Left ventricle myocardium superior (tissue), 1 donor: Measurements from ENCODE around the gene HOXA10. TPM values are rescaled to one million over a fixed set of nuclear protein-coding genes. Genes with fewer than 3 reads are reported as not detected.

Experiments used
- ATAC-seq: fragments of 200-7000 bp; cut with Tn5 transposase; one replicate; pipeline ENCODE4 v1.9.1; 2020; ENCODE audit warnings: mild to moderate bottlenecking, moderate library complexity
- DNase-seq: peaks from one replicate; pipeline ENCODE4 v3.0.0-alpha.2; 2020
- intact Hi-C: fragments of 100-400 bp; cut with micrococcal nuclease; formaldehyde crosslinking; loops from one replicate; pipeline ENCODE4 v1.11.0; 2022
- total RNA-seq: library from RNA; stranded (reverse); fragmentation: NEBNext Ultra II Directional; extraction: Animal tissue kit (Norgen Biotek cat#: 25700); gene quantifications from one replicate; pipeline ENCODE4 v1.2.1, GENCODE V29; 2021
- donor health status: DM: no; HTN: yes; CAD: no; lungs with severe emphysema.

HOXA10 gene
- total RNA-seq, 1 donor from 2014 or later = not detected

- no peak for ATAC-seq
- DNase-seq = no peak
- intact Hi-C loops = no loop called here
Observed at GRCh38 chr7:27194002-27194352, 19.9 kb upstream of the HOXA10 start.

- no peak for DNase-seq
- ATAC-seq = no peak
- intact Hi-C loops = no loop called here
Observed at GRCh38 chr7:27193335-27194001, 19.3 kb upstream of the HOXA10 start.

- peak; percentile 47 for DNase-seq
- no peak for ATAC-seq
- intact Hi-C loops = no loop called here
Observed at GRCh38 chr7:27192546-27193334, 18.6 kb upstream of the HOXA10 start.

GRCh38 chr7:27191833-27192545 is 17.9 kb upstream of the HOXA10 start:
- DNase-seq (no peak), ATAC-seq (no peak)
- intact Hi-C loops = no loop called here

GRCh38 chr7:27191161-27191731 is 17.1 kb upstream of the HOXA10 start:
- intact Hi-C loops = no loop called here
- ATAC-seq (no peak), DNase-seq (no peak)

DNA sequence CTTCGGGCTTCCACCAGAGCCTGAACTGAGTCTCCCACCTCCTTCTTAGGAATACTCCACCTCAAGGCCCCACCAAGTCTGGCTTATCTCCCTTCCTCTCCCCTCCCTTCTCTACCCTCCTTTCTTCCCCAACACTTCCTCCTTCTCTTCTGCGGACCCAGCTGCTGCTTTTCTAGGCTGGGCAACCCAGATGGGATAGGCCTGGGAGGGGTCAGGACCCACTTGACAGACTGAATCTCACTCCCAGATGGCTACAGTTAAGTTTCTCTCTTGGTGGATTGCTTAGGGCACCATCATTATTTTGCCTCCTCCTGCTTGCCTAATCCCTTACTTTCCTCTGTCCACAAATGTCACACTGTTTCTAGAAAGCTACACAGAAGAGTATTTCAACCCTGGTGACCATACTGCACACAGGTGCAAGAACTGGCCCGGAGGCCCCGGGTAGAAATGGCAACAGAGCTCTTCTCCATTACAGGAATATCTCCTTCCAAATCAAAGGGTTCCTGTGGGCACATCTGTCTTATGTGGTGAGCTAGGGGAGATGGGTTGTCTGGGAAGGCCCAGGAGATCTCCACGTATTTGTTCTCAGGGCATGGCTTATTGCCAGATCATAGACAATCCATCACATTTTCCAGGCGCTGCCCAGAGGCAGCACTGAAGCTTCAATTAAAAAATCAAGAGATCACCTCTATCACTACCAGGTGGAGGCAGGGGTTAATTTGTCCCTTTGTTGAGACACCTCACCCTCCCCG is 16.1 kb upstream of the HOXA10 start:
- DNase-seq (no peak), ATAC-seq (no peak)
- intact Hi-C loops = no loop called here

GRCh38 chr7:27189295-27189996 is 15.3 kb upstream of the HOXA10 start:
- no peak for DNase-seq
- ATAC-seq = no peak
- intact Hi-C loops = no loop called here

- DNase-seq = no peak
- intact Hi-C loops = no loop called here
- ATAC-seq = peak; percentile 23
Observed at GRCh38 chr7:27188386-27189294, 14.5 kb upstream of the HOXA10 start.

DNA sequence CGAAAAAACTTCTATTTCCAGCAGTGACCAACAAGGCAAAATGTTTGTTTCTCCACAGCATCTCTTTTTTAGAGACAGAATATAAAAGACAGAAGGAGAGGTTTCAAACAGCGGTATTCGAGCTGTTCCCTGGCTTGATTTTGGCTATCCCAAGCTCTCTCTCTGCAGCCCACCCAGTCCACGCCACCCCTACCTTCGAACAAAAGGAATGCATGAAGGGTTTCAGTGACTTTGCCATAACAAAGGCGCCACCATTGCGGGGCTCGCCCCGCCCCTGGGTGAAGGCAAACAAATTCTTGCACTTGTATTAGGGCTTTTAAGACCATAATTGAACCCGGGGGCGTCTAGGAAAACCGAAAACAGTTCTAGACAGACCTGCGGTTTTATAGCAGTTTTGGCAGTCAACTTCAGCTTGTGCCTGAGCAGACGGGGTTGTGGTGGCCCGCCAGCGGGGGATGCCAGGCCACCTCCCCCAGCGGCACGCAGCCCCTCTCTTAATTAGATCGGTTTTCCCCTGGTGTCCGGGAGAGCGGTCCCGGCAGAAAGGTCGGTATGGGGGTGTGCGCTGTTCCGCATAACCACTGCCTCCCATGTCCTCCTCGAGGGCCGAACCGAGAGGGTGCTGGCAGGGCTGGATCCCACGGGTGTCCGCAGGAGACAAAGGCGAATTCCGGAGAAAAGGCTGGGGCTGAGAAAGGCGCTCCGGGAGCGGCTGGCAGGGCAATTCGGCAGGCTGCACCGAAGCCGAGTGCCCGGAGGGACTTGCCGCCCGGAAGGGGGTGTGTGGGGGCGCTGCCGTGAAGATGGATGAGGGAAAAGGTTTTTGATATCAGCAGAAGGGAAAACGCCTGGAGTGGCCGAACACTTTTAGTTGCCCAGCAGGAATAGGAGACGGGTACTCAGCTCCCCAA is 13.6 kb upstream of the HOXA10 start:
- no peak for DNase-seq
- ATAC-seq = no peak
- intact Hi-C loops = no loop called here

- intact Hi-C loops = no loop called here
- no peak for DNase-seq
- ATAC-seq = no peak
Observed at GRCh38 chr7:27186668-27187474, 12.8 kb upstream of the HOXA10 start.

- ATAC-seq (no peak), DNase-seq (no peak)
- intact Hi-C loops = no loop called here
Observed at GRCh38 chr7:27185854-27186667, 11.9 kb upstream of the HOXA10 start.

GRCh38 chr7:27185013-27185853 is 11.1 kb upstream of the HOXA10 start, which contains the start of gene HOXA11:
TSS of gene HOXA11 (minus strand) at chr7:27185232. CDS start at chr7:27185144, 88 bp downstream.
- no peak for ATAC-seq
- DNase-seq = no peak
- intact Hi-C loops = no loop called here

GRCh38 chr7:27184337-27185012 is 10.4 kb upstream of the HOXA10 start:
- DNase-seq = no peak
- ATAC-seq = peak; percentile 17
- intact Hi-C loops = no loop called here
